MM.1S (cell line): ENCODE results near the gene LIMS2.

Experiments
- DNase-seq: peaks from one replicate; pipeline ENCODE4 v3.0.0-alpha.2; 2015
- H2AFZ ChIP-seq: fragments of 300-600 bp; sonication (generic); 2 replicates; pipeline ENCODE4 v1.6.0; 2016; ENCODE audit warnings: antibody characterized with exemption, low read length
- H3F3A ChIP-seq: fragments of 300-600 bp; sonication (generic); 2 replicates; pipeline ENCODE4 v1.6.1; 2016; ENCODE audit warnings: mild to moderate bottlenecking, antibody characterized with exemption, low read length, moderate library complexity, mixed read lengths; ENCODE audit not compliant: insufficient read depth
- H3K27ac ChIP-seq: fragments of 300-600 bp; sonication (generic); 2 replicates; pipeline ENCODE4 v1.5.1; 2016; ENCODE audit warnings: mild to moderate bottlenecking, low read length
- H3K27me3 ChIP-seq: fragments of 300-600 bp; sonication (generic); replicated peaks from 2 replicates; pipeline ENCODE4 v1.6.0; 2016; ENCODE audit warnings: low read length; ENCODE audit not compliant: insufficient read depth
- H3K36me3 ChIP-seq: fragments of 300-600 bp; sonication (generic); replicated peaks from 2 replicates; pipeline ENCODE4 v1.6.1; 2016; ENCODE audit warnings: mild to moderate bottlenecking, low read length, mixed read lengths; ENCODE audit not compliant: insufficient read depth
- H3K4me1 ChIP-seq: fragments of 300-600 bp; sonication (generic); 2 replicates; pipeline ENCODE4 v1.6.1; 2016; ENCODE audit warnings: low read length, mixed read lengths
- H3K4me2 ChIP-seq: fragments of 300-600 bp; sonication (generic); 2 replicates; pipeline ENCODE4 v1.6.0; 2016; ENCODE audit warnings: low read depth, low read length
- H3K4me3 ChIP-seq: fragments of 300-600 bp; sonication (generic); 2 replicates; pipeline ENCODE4 v1.5.1; 2016; ENCODE audit warnings: low read length, mixed read lengths
- H3K79me2 ChIP-seq: fragments of 300-600 bp; sonication (generic); 2 replicates; pipeline ENCODE4 v1.6.1; 2016; ENCODE audit warnings: mixed run types, low read length, mixed read lengths
- H3K9ac ChIP-seq: fragments of 300-600 bp; sonication (generic); 2 replicates; pipeline ENCODE4 v1.6.1; 2016; ENCODE audit warnings: low read length, mixed read lengths
- H3K9me2 ChIP-seq: fragments of 300-600 bp; sonication (generic); replicated peaks from 2 replicates; pipeline ENCODE4 v1.6.1; 2016; ENCODE audit warnings: mild to moderate bottlenecking, low read length, mixed read lengths; ENCODE audit not compliant: insufficient read depth
- H3K9me3 ChIP-seq: fragments of 300-600 bp; sonication (generic); replicated peaks from 2 replicates; pipeline ENCODE4 v1.6.1; 2016; ENCODE audit warnings: mild to moderate bottlenecking, low read length, mixed read lengths; ENCODE audit not compliant: insufficient read depth
- H4K20me1 ChIP-seq: fragments of 300-600 bp; sonication (generic); 2 replicates; pipeline ENCODE4 v1.6.1; 2016; ENCODE audit warnings: mild to moderate bottlenecking, low read length, moderate library complexity, mixed read lengths; ENCODE audit not compliant: insufficient read depth
- CTCF ChIP-seq: fragments of 300-600 bp; sonication (generic); IDR thresholded peaks from 2 replicates; pipeline ENCODE4 v1.5.1; 2016; ENCODE audit warnings: antibody characterized with exemption, low read length, mixed read lengths
- EZH2 ChIP-seq: fragments of 300-600 bp; sonication (generic); optimal IDR thresholded peaks from 2 replicates; pipeline ENCODE3; 2017; ENCODE audit warnings: low read depth, mild to moderate bottlenecking, antibody characterized with exemption, low read length, mixed read lengths
- EZH2phosphoT487 ChIP-seq: fragments of 300-600 bp; sonication (generic); IDR thresholded peaks from 2 replicates; pipeline ENCODE4 v1.6.1; 2018; ENCODE audit warnings: antibody characterized with exemption, low read length

LIMS2 gene

GRCh38 chr2:127621981-127622431 lies 53.3 kb downstream of the LIMS2 start:
- H3K9me2 ChIP-seq = no peaks in the 10 kb centered on the region
- H3K36me3 ChIP-seq = no peaks in the 10 kb centered on the region
- H3K4me1 ChIP-seq = no peaks in the 10 kb centered on the region
- no peak overlapping the region for H3K4me3 ChIP-seq
- no peaks in the 10 kb centered on the region for H3K79me2 ChIP-seq
- no peak for DNase-seq
- H3K9ac ChIP-seq = no peak overlapping the region
- H4K20me1 ChIP-seq = no peaks in the 10 kb centered on the region
- H3K27me3 ChIP-seq = peaks cover 38% of the 10 kb centered on the region
- H3K27ac ChIP-seq = no peak overlapping the region
- H2AFZ ChIP-seq = no peak overlapping the region
- no peaks in the 10 kb centered on the region for H3K9me3 ChIP-seq
- no peaks in the 10 kb centered on the region for H3F3A ChIP-seq
- no peak for TF ChIP-seq EZH2phosphoT487
- TF ChIP-seq CTCF = no peak
- no peak for TF ChIP-seq EZH2
- no peak overlapping the region for H3K4me2 ChIP-seq

- Histone ChIP-seq H3K4me2 (no peak overlapping the region), H3K9me3 (no peaks in the 10 kb centered on the region), H3K79me2 (no peaks in the 10 kb centered on the region), H3K27me3 (peaks cover 36% of the 10 kb centered on the region), H4K20me1 (no peaks in the 10 kb centered on the region), H2AFZ (no peak overlapping the region), H3K36me3 (no peaks in the 10 kb centered on the region), H3K27ac (no peak overlapping the region), H3K9ac (no peak overlapping the region), H3F3A (no peaks in the 10 kb centered on the region), H3K9me2 (no peaks in the 10 kb centered on the region), H3K4me3 (no peak overlapping the region), H3K4me1 (no peaks in the 10 kb centered on the region)
- no peak for DNase-seq
- TF ChIP-seq CTCF (no peak), EZH2 (no peak), EZH2phosphoT487 (no peak)
These were observed 54.5 kb downstream of the LIMS2 start for GRCh38 chr2:127620866-127621265.

GRCh38 chr2:127619877-127620705 lies 55.2 kb downstream of the LIMS2 start:
- peaks cover 29% of the 10 kb centered on the region for H3K27me3 ChIP-seq
- H3K4me1 ChIP-seq = no peaks in the 10 kb centered on the region
- no peak overlapping the region for H3K4me3 ChIP-seq
- no peak for DNase-seq
- H3K4me2 ChIP-seq = no peak overlapping the region
- H3F3A ChIP-seq = no peaks in the 10 kb centered on the region
- TF ChIP-seq CTCF = no peak
- no peak for TF ChIP-seq EZH2
- no peak overlapping the region for H2AFZ ChIP-seq
- no peak overlapping the region for H3K9ac ChIP-seq
- no peaks in the 10 kb centered on the region for H3K36me3 ChIP-seq
- no peaks in the 10 kb centered on the region for H3K9me3 ChIP-seq
- no peaks in the 10 kb centered on the region for H3K9me2 ChIP-seq
- no peaks in the 10 kb centered on the region for H4K20me1 ChIP-seq
- H3K79me2 ChIP-seq = no peaks in the 10 kb centered on the region
- no peak overlapping the region for H3K27ac ChIP-seq
